ENCODE measurements around the gene MAN1A1. TPM values are rescaled to one million over a fixed set of nuclear protein-coding genes. Genes with fewer than 3 reads are reported as not detected.

The MAN1A1 gene
- total RNA-seq, 1 experiment from 2014 or later: 13.3 TPM

- H3K4me1 Mint-ChIP-seq (ENCODE audit: low read depth, unreplicated experiment): peaks cover 42% of the 10 kb centered on the region
- TF ChIP-seq CTCF (IDR thresholded peaks at IDR 0.05; ENCODE audit: unreplicated experiment): no peak
- no peaks in the 10 kb centered on the region for H3K27me3 Mint-ChIP-seq (ENCODE audit: unreplicated experiment)
- CTCF ChIA-PET: no interaction called here
- intact Hi-C loops (cut with micrococcal nuclease; ENCODE audit: unreplicated experiment): no loop called here
- no peak overlapping the region for H3K27ac Mint-ChIP-seq (ENCODE audit: unreplicated experiment)
- BruUV-seq (replicated peaks): no TSS peak
- H3K4me3 Mint-ChIP-seq (ENCODE audit: low read depth, unreplicated experiment): no peak overlapping the region
- H3K36me3 Mint-ChIP-seq (ENCODE audit: insufficient read depth, unreplicated experiment): no peaks in the 10 kb centered on the region
- DNase-seq: no peak
- no peaks in the 10 kb centered on the region for H3K9me3 Mint-ChIP-seq (ENCODE audit: low read depth, unreplicated experiment)
Observed at GRCh38 chr6:119312875-119313338, 36.7 kb downstream of the MAN1A1 start.

GRCh38 chr6:119312441-119312840, 37.1 kb downstream of the MAN1A1 start:
- CTCF ChIA-PET: no interaction called here
- H3K27ac Mint-ChIP-seq (ENCODE audit: unreplicated experiment): no peak overlapping the region
- no peaks in the 10 kb centered on the region for H3K36me3 Mint-ChIP-seq (ENCODE audit: insufficient read depth, unreplicated experiment)
- no peaks in the 10 kb centered on the region for H3K9me3 Mint-ChIP-seq (ENCODE audit: low read depth, unreplicated experiment)
- BruUV-seq (replicated peaks): no TSS peak
- DNase-seq: no peak
- TF ChIP-seq CTCF (IDR thresholded peaks at IDR 0.05; ENCODE audit: unreplicated experiment): no peak
- intact Hi-C loops (cut with micrococcal nuclease; ENCODE audit: unreplicated experiment): no loop called here
- no peaks in the 10 kb centered on the region for H3K27me3 Mint-ChIP-seq (ENCODE audit: unreplicated experiment)
- no peak overlapping the region for H3K4me3 Mint-ChIP-seq (ENCODE audit: low read depth, unreplicated experiment)
- peaks cover 45% of the 10 kb centered on the region for H3K4me1 Mint-ChIP-seq (ENCODE audit: low read depth, unreplicated experiment)

- DNase-seq: no peak
- no peaks in the 10 kb centered on the region for H3K27me3 Mint-ChIP-seq (ENCODE audit: unreplicated experiment)
- CTCF ChIA-PET: no interaction called here
- H3K27ac Mint-ChIP-seq (ENCODE audit: unreplicated experiment): no peak overlapping the region
- intact Hi-C loops (cut with micrococcal nuclease; ENCODE audit: unreplicated experiment): no loop called here
- no peaks in the 10 kb centered on the region for H3K9me3 Mint-ChIP-seq (ENCODE audit: low read depth, unreplicated experiment)
- peaks cover 45% of the 10 kb centered on the region for H3K4me1 Mint-ChIP-seq (ENCODE audit: low read depth, unreplicated experiment)
- BruUV-seq (replicated peaks): no TSS peak
- H3K36me3 Mint-ChIP-seq (ENCODE audit: insufficient read depth, unreplicated experiment): no peaks in the 10 kb centered on the region
- no peak overlapping the region for H3K4me3 Mint-ChIP-seq (ENCODE audit: low read depth, unreplicated experiment)
- TF ChIP-seq CTCF (IDR thresholded peaks at IDR 0.05; ENCODE audit: unreplicated experiment): no peak
Observed at GRCh38 chr6:119311514-119312142, 37.9 kb downstream of the MAN1A1 start.

GRCh38 chr6:119310486-119311036, 39.0 kb downstream of the MAN1A1 start:
- Mint-ChIP-seq H3K4me3 (ENCODE audit: low read depth, unreplicated experiment) (no peak overlapping the region), H3K27me3 (ENCODE audit: unreplicated experiment) (no peaks in the 10 kb centered on the region)
- intact Hi-C loops (cut with micrococcal nuclease; ENCODE audit: unreplicated experiment): no loop called here

More at GRCh38 chr6:119310486-119311036, 39.0 kb downstream of the MAN1A1 start:
- H3K36me3 Mint-ChIP-seq (ENCODE audit: insufficient read depth, unreplicated experiment): no peaks in the 10 kb centered on the region
- CTCF ChIA-PET: no interaction called here
- no TSS peak for BruUV-seq (replicated peaks)
- peaks cover 45% of the 10 kb centered on the region for H3K4me1 Mint-ChIP-seq (ENCODE audit: low read depth, unreplicated experiment)
- no peak for TF ChIP-seq CTCF (IDR thresholded peaks at IDR 0.05; ENCODE audit: unreplicated experiment)
- no peak for DNase-seq
- no peaks in the 10 kb centered on the region for H3K9me3 Mint-ChIP-seq (ENCODE audit: low read depth, unreplicated experiment)
- no peak overlapping the region for H3K27ac Mint-ChIP-seq (ENCODE audit: unreplicated experiment)
